Measurements from ENCODE around the gene SLC16A10. TPM values are rescaled to one million over a fixed set of nuclear protein-coding genes. Genes with fewer than 3 reads are reported as not detected.

SLC16A10 gene
- total and polyA plus RNA-seq, 2 of the 13 experiments (the other 11 are each of a cell fraction or from before 2014, with no cell fraction given) = 8.2 to 20.1 TPM

DNA sequence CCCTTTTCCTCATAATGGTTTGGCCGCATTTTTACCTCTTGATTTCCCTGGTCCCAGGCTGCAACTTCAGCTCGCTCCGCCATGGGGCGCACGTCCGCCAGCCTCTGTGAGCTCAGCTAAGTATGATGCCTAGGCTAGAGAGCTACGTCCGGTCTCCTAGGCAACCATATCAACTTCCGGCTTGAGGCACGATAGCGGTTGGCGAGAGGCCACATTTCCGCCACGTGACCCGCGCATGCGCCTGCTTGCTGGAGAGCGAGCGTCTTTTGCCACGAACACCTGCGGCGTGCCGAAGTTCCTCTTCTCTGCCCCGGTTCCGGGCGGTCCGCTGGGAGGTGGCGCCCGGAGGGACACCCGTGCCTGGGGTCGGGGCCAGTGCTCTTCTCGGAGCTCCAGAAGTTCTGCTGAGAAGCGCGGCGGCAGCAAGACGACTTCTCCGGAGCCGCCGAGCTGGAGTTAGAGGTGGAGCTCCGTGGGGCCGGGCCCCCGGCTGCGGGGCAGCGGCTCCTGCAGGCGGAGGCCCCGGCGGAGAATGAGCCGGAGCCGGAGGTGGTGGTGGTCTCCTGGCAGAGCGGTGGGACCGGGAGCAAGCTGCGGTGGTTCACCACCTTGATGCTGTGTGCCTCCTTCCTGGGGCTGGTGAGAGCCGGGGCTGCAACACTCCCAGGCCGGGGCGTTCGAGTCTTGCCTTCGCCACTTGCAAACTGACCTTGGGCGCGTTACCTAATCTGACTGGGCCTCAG lies 172.0 kb downstream of the SLC16A10 start (continued):
- TF ChIP-seq, protein P1, sequence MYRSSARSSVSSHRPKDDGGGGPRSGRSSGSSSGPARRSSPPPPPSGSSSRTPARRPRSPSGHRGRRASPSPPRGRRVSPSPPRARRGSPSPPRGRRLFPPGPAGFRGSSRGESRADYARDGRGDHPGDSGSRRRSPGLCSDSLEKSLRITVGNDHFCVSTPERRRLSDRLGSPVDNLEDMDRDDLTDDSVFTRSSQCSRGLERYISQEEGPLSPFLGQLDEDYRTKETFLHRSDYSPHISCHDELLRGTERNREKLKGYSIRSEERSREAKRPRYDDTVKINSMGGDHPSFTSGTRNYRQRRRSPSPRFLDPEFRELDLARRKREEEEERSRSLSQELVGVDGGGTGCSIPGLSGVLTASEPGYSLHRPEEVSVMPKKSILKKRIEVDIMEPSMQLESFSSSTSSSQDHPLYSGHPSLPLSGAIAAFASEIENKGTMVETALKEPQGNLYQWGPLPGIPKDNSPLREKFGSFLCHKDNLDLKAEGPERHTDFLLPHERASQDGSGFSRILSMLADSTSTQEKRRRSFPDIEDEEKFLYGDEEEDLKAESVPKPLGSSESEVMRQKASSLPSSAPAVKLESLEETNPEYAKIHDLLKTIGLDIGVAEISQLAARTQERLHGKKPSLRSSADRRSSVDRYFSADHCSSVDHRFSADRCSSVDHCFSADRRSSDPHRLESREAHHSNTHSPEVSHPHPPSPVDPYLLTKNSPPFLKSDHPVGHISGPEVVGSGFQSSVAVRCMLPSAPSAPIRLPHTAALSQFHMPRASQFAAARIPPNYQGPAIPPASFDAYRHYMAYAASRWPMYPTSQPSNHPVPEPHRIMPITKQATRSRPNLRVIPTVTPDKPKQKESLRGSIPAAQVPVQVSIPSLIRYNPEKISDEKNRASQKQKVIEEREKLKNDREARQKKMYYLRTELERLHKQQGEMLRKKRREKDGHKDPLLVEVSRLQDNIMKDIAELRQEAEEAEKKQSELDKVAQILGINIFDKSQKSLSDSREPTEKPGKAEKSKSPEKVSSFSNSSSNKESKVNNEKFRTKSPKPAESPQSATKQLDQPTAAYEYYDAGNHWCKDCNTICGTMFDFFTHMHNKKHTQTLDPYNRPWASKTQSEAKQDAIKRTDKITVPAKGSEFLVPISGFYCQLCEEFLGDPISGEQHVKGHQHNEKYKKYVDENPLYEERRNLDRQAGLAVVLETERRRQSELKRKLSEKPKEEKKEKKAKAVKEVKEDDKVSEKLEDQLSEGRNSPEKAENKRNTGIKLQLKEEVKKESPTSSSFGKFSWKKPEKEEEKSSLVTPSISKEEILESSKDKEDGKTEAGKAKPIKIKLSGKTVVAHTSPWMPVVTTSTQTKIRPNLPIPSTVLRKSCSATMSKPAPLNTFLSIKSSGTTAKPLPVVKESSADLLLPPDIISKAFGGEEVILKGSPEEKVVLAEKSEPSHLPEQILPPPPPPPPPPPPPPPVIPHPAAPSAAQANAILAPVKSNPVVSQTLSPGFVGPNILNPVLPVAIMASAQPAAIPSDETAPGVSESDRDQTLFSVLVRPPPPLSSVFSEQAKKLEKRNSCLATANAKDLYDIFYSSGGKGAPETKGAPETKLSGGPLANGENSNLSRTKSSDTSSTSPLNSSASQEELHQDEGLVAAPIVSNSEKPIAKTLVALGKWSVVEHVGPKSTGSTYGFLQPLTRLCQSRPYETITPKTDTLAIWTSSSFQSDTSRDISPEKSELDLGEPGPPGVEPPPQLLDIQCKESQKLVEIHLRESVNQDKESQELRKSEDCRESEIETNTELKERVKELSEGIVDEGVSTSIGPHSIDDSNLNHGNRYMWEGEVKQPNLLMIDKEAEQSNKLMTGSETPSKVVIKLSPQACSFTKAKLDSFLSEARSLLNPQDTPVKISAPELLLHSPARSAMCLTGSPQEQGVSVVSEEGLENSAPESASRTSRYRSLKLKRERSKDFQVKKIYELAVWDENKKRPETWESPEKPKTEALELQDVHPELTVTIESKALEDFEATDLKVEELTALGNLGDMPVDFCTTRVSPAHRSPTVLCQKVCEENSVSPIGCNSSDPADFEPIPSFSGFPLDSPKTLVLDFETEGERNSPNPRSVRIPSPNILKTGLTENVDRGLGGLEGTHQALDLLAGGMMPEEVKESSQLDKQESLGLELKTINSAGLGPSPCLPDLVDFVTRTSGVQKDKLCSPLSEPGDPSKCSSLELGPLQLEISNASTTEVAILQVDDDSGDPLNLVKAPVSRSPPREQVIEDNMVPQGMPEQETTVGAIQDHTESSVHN (CRISPR knock-in tag; IDR thresholded peaks at IDR 0.05) = peak; percentile 53; the same call in 1 of the 2 replicates
- TF ChIP-seq, protein P2, sequence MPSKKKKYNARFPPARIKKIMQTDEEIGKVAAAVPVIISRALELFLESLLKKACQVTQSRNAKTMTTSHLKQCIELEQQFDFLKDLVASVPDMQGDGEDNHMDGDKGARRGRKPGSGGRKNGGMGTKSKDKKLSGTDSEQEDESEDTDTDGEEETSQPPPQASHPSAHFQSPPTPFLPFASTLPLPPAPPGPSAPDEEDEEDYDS (CRISPR knock-in tag; IDR thresholded peaks at IDR 0.05) = peak; percentile 74
- TF ChIP-seq FOXA3 (CRISPR knock-in tag; IDR thresholded peaks at IDR 0.05) = peak; percentile 58
- TF ChIP-seq ZNF124 (CRISPR knock-in tag; IDR thresholded peaks at IDR 0.05) = peak; percentile 78; the same call in 1 of the 2 replicates
- TF ChIP-seq ETV6 (CRISPR knock-in tag; conservative IDR thresholded peaks at IDR 0.05) = no peak
- peak; percentile 70 for TF ChIP-seq MEIS1 (CRISPR knock-in tag; IDR thresholded peaks at IDR 0.05; ENCODE audit: borderline replicate concordance)
- no peak for TF ChIP-seq ZNF207 (IDR thresholded peaks at IDR 0.05; ENCODE audit: borderline replicate concordance)
- TF ChIP-seq ZNF782 (CRISPR knock-in tag; IDR thresholded peaks at IDR 0.05; ENCODE audit: borderline replicate concordance) = no peak
- TF ChIP-seq, protein P3, sequence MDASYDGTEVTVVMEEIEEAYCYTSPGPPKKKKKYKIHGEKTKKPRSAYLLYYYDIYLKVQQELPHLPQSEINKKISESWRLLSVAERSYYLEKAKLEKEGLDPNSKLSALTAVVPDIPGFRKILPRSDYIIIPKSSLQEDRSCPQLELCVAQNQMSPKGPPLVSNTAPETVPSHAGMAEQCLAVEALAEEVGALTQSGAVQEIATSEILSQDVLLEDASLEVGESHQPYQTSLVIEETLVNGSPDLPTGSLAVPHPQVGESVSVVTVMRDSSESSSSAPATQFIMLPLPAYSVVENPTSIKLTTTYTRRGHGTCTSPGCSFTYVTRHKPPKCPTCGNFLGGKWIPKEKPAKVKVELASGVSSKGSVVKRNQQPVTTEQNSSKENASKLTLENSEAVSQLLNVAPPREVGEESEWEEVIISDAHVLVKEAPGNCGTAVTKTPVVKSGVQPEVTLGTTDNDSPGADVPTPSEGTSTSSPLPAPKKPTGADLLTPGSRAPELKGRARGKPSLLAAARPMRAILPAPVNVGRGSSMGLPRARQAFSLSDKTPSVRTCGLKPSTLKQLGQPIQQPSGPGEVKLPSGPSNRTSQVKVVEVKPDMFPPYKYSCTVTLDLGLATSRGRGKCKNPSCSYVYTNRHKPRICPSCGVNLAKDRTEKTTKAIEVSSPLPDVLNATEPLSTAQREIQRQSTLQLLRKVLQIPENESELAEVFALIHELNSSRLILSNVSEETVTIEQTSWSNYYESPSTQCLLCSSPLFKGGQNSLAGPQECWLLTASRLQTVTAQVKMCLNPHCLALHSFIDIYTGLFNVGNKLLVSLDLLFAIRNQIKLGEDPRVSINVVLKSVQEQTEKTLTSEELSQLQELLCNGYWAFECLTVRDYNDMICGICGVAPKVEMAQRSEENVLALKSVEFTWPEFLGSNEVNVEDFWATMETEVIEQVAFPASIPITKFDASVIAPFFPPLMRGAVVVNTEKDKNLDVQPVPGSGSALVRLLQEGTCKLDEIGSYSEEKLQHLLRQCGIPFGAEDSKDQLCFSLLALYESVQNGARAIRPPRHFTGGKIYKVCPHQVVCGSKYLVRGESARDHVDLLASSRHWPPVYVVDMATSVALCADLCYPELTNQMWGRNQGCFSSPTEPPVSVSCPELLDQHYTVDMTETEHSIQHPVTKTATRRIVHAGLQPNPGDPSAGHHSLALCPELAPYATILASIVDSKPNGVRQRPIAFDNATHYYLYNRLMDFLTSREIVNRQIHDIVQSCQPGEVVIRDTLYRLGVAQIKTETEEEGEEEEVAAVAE (CRISPR knock-in tag; IDR thresholded peaks at IDR 0.05; ENCODE audit: borderline replicate concordance) = peak; percentile 60
- TF ChIP-seq ZNF33A (CRISPR knock-in tag; IDR thresholded peaks at IDR 0.05; ENCODE audit: borderline replicate concordance) = no peak
- TF ChIP-seq SRF (IDR thresholded peaks at IDR 0.05; ENCODE audit: low read depth, low read length) = no peak
- no peak for TF ChIP-seq IRX3 (CRISPR knock-in tag; IDR thresholded peaks at IDR 0.05; ENCODE audit: borderline replicate concordance, low read depth)
- TF ChIP-seq PCBP2 (optimal IDR thresholded peaks at IDR 0.05; ENCODE audit: low read depth, low read length, poor library complexity, severe bottlenecking) = no peak
- TF ChIP-seq ZNF598 (CRISPR knock-in tag; IDR thresholded peaks at IDR 0.05; ENCODE audit: borderline replicate concordance) = peak; percentile 92
- TF ChIP-seq CHD4 (IDR thresholded peaks at IDR 0.05; ENCODE audit: borderline replicate concordance, low read length) = peak; percentile 82; the same call in 1 of the 2 replicates
